Liver (tissue), 3 donors: ENCODE results near the gene RMND1.

Experiments
- ATF3 ChIP-seq: IDR thresholded peaks from 2 replicates; pipeline ENCODE4 v1.6.1; 2016; ENCODE audit warnings: antibody characterized with exemption
- CTCF ChIP-seq: fragments of 150-350 bp; IDR thresholded peaks from 2 replicates; pipeline ENCODE4 v1.5.1; 2017; ENCODE audit warnings: improper control_type of control experiment, low read depth, low read length; ENCODE audit not compliant: missing input control
- EGR1 ChIP-seq, 2 donors: IDR thresholded peaks; 2 replicates each; pipeline ENCODE4 v1.6.1; 2016 to 2018; ENCODE audit warnings: antibody characterized with exemption in 2 of 2, low read depth in 2 of 2
- GABPA ChIP-seq, 2 donors: IDR thresholded peaks in 1 of 2; conservative IDR thresholded peaks in 1 of 2; 2 replicates each; pipeline ENCODE4 v1.6.1; 2016; ENCODE audit warnings: antibody characterized with exemption in 2 of 2, mild to moderate bottlenecking in 1 of 2, moderate library complexity in 1 of 2
- HNF4G ChIP-seq: IDR thresholded peaks from 2 replicates; pipeline ENCODE4 v1.6.1; 2016; ENCODE audit warnings: antibody characterized with exemption
- JUND ChIP-seq, 2 donors: IDR thresholded peaks; 2 replicates each; pipeline ENCODE4 v1.6.1; 2016; ENCODE audit warnings: antibody characterized with exemption in 2 of 2
- RAD21 ChIP-seq, 2 donors: IDR thresholded peaks; 2 replicates each; pipeline ENCODE4 v1.6.1; 2016; ENCODE audit warnings: antibody characterized with exemption in 2 of 2, mild to moderate bottlenecking in 2 of 2
- REST ChIP-seq: IDR thresholded peaks from 2 replicates; pipeline ENCODE4 v1.6.1; 2016; ENCODE audit warnings: antibody characterized with exemption, mild to moderate bottlenecking
- RXRA ChIP-seq, 2 donors: IDR thresholded peaks; 2 replicates each; pipeline ENCODE4 v1.6.1; 2017 to 2018; ENCODE audit warnings: antibody characterized with exemption in 2 of 2, mild to moderate bottlenecking in 1 of 2
- SP1 ChIP-seq: IDR thresholded peaks from 2 replicates; pipeline ENCODE4 v1.6.1; 2018; ENCODE audit warnings: antibody characterized with exemption, mild to moderate bottlenecking
- TAF1 ChIP-seq: conservative IDR thresholded peaks from 2 replicates; pipeline ENCODE4 v1.6.1; 2016; ENCODE audit warnings: antibody characterized with exemption, mild to moderate bottlenecking
- TF ChIP-seq, protein P1 (sequence below): IDR thresholded peaks from 2 replicates; pipeline ENCODE4 v1.6.1; 2016; ENCODE audit warnings: antibody characterized with exemption
- donor health status: healthy.
- donor health status: healthy.

GRCh38 chr6:151372164-151372563 is 79.8 kb downstream of the RMND1 start:
- TF ChIP-seq CTCF (no peak), ATF3 (no peak), GABPA (IDR thresholded peaks at IDR 0.05 in 1 of 2, conservative IDR thresholded peaks at IDR 0.05 in 1 of 2) (no peak), SP1 (no peak), REST (no peak), JUND (IDR thresholded peaks at IDR 0.05) (no peak), HNF4G (no peak), RAD21 (IDR thresholded peaks at IDR 0.05) (no peak), EGR1 (IDR thresholded peaks at IDR 0.05; ENCODE audit: low read depth in 2 of 2) (no peak), TAF1 (no peak), RXRA (IDR thresholded peaks at IDR 0.05) (no peak)
- TF ChIP-seq, protein P1, sequence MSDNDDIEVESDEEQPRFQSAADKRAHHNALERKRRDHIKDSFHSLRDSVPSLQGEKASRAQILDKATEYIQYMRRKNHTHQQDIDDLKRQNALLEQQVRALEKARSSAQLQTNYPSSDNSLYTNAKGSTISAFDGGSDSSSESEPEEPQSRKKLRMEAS, result no peak
